ENCODE measurements around the gene RPLP2. TPM values are rescaled to one million over a fixed set of nuclear protein-coding genes. Genes with fewer than 3 reads are reported as not detected.
A peak's percentile ranks its signal among the peaks of the same experiment; 100 is the strongest.

Gene RPLP2
- total and polyA plus RNA-seq, 8 donors: 761 to 1,687 (median 1,137) TPM

- peaks cover 0 to 4% (median 0%) of the 10 kb centered on the region in 3 donors for H3K36me3 ChIP-seq
- 1 to 2% methylated on average over 65 to 110 of the region's 110 CpGs for WGBS, 2 donors
- no peaks in the 10 kb centered on the region for H3K9me3 ChIP-seq
- peak; percentile 89 to 99 (median 95) for DNase-seq
- no peak for FAIRE-seq
- intact Hi-C loops (cut with DNase I): no loop called here
- H3K4me1 ChIP-seq: peaks cover 0 to 14% (median 6%) of the 10 kb centered on the region in 3 donors
- H3K4me3 ChIP-seq: peak within 1 kb of the TSS; percentile 77 to 90 (median 81)
- H3K27ac ChIP-seq: peak within 1 kb of the TSS in 3 of 4 donors; percentile 41 to 55 (median 52)
- peak; percentile 91 to 96 (median 94) for ATAC-seq
- no peak for TF ChIP-seq CTCF (IDR thresholded peaks at IDR 0.05)
- no peaks in the 10 kb centered on the region for H3K27me3 ChIP-seq
Measured at GRCh38 chr11:777288-778255, 32.2 kb upstream of the RPLP2 start, which contains the start of gene GATD1. Gene GATD1, minus strand, starts transcription at chr11:777487. Its CDS starts 25 bp downstream, at chr11:777462.

GRCh38 chr11:778976-779954 is 30.5 kb upstream of the RPLP2 start:
- no peak for TF ChIP-seq CTCF (IDR thresholded peaks at IDR 0.05)

GRCh38 chr11:779955-780532 is 29.7 kb upstream of the RPLP2 start:
- no peaks in the 10 kb centered on the region for H3K36me3 ChIP-seq
- intact Hi-C loops (cut with DNase I): no loop called here
- TF ChIP-seq CTCF (IDR thresholded peaks at IDR 0.05): no peak
- no peak for ATAC-seq
- 96 to 97% methylated on average over 16 of the region's 16 CpGs for WGBS, 2 donors
- H3K4me3 ChIP-seq: no peak overlapping the region
- FAIRE-seq: no peak
- peaks cover 0 to 14% (median 6%) of the 10 kb centered on the region in 3 donors for H3K4me1 ChIP-seq
- peak in 2 of 6 donors; percentile 2 to 70 for DNase-seq
- no peak overlapping the region for H3K27ac ChIP-seq
- H3K27me3 ChIP-seq: no peaks in the 10 kb centered on the region
- no peaks in the 10 kb centered on the region for H3K9me3 ChIP-seq

More at GRCh38 chr11:778976-779954, 30.5 kb upstream of the RPLP2 start:
- Histone ChIP-seq H3K27ac (no peak overlapping the region), H3K36me3 (no peaks in the 10 kb centered on the region), H3K4me1 (peaks cover 0 to 14% (median 6%) of the 10 kb centered on the region in 3 donors), H3K4me3 (no peak overlapping the region), H3K9me3 (no peaks in the 10 kb centered on the region), H3K27me3 (no peaks in the 10 kb centered on the region)
- intact Hi-C loops (cut with DNase I): no loop called here
- FAIRE-seq (no peak), DNase-seq (peak in 4 of 6 donors; percentile 10 to 72 (median 28)), ATAC-seq (no peak)
- WGBS, 2 donors: 92 to 93% methylated on average over 23 of the region's 23 CpGs

GRCh38 chr11:782264-783174 is 27.2 kb upstream of the RPLP2 start:
- TF ChIP-seq CTCF (IDR thresholded peaks at IDR 0.05): no peak
- H3K27ac ChIP-seq: no peak overlapping the region
- peaks cover 0 to 6% (median 0%) of the 10 kb centered on the region in 3 donors for H3K4me1 ChIP-seq
- WGBS, 2 donors: 72 to 78% methylated on average over 36 of the region's 36 CpGs
- FAIRE-seq (no peak), DNase-seq (peak in 3 of 6 donors; percentile 8 to 78 (median 40)), ATAC-seq (no peak)
- no peak overlapping the region for H3K4me3 ChIP-seq
- H3K27me3 ChIP-seq: no peaks in the 10 kb centered on the region
- H3K9me3 ChIP-seq: no peaks in the 10 kb centered on the region
- intact Hi-C loops (cut with DNase I): no loop called here
- H3K36me3 ChIP-seq: no peaks in the 10 kb centered on the region

Measured in pancreas (tissue), 10 donors.